ENCODE results near the gene PDK2. TPM values are rescaled to one million over a fixed set of nuclear protein-coding genes. Genes with fewer than 3 reads are reported as not detected.

PDK2 gene
- total and polyA plus RNA-seq, 10 of the 15 experiments (the other 5 are each of a cell fraction or from before 2014, with no cell fraction given): 0.98 to 22.6 (median 12.3) TPM

- peaks cover 6 to 7% of the 10 kb centered on the region in 2 experiments; a peak in 3 of 4 replicates for H3K27me3 ChIP-seq (replicated peaks in 1 of 2; ENCODE audit: control insufficient read depth in 2 of 2, insufficient read depth in 2 of 2, low read length in 1 of 2)
- in situ Hi-C loops (cut with MboI) (no loop called here), intact Hi-C loops (cut with micrococcal nuclease; ENCODE audit: unreplicated experiment) (no loop called here)
- RAD21 ChIA-PET (ENCODE audit: unreplicated experiment): interaction anchor here (0.6 to 1.5 kb wide), 3 partner anchors 11 to 49 kb away, joined by 3 to 4 read pairs (median 3); partner anchors contain the start of gene SAMD14
- no peak overlapping the region for H3K4me2 ChIP-seq (ENCODE audit: control insufficient read depth, insufficient read depth)
- no TSS peak for BruUV-seq (replicated peaks)
- no peak for FAIRE-seq
- TF ChIP-seq, protein P1, sequence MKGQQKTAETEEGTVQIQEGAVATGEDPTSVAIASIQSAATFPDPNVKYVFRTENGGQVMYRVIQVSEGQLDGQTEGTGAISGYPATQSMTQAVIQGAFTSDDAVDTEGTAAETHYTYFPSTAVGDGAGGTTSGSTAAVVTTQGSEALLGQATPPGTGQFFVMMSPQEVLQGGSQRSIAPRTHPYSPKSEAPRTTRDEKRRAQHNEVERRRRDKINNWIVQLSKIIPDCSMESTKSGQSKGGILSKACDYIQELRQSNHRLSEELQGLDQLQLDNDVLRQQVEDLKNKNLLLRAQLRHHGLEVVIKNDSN (IDR thresholded peaks at IDR 0.05; ENCODE audit: borderline replicate concordance, extremely low read length, insufficient read depth, low read depth, low read length): peak; percentile 9
- TF ChIP-seq SP1 (IDR thresholded peaks at IDR 0.05; ENCODE audit: low read depth, low read length): no peak
- TF ChIP-seq POLR2A (IDR thresholded peaks at IDR 0.05; ENCODE audit: low read depth, low read length): no peak
- no peak for TF ChIP-seq NR2F1 (conservative IDR thresholded peaks at IDR 0.05)
- no peak for TF ChIP-seq PAX8 (IDR thresholded peaks at IDR 0.05)
- no peaks in the 10 kb centered on the region for H3K4me1 ChIP-seq (ENCODE audit: control insufficient read depth, insufficient read depth, low read length)
- no peaks in the 10 kb centered on the region for H3K79me2 ChIP-seq (ENCODE audit: control insufficient read depth, insufficient read depth, low read length)
- H3K9ac ChIP-seq (ENCODE audit: control insufficient read depth, insufficient read depth, low read length): no peak overlapping the region
- no peak for ATAC-seq
- SMC1A ChIA-PET (ENCODE audit: uncharacterized antibody, unreplicated experiment): interaction anchor here (1.1 to 1.9 kb wide), 5 partner anchors 20 to 78 kb away, joined by 3 to 6 read pairs (median 3); no protein-coding TSS in a partner anchor
- CTCF ChIA-PET: interaction anchor here (1.3 to 5.0 kb wide), 4 partner anchors 24 to 82 kb away, joined by 3 to 21 read pairs (median 5); partner anchors contain the start of gene PDK2
- no peak overlapping the region for H2AFZ ChIP-seq (ENCODE audit: control insufficient read depth, low read depth, low read length)
- H4K20me1 ChIP-seq (ENCODE audit: control insufficient read depth, insufficient read depth): no peaks in the 10 kb centered on the region
- no peak overlapping the region for H3K4me3 ChIP-seq
- H3K36me3 ChIP-seq (ENCODE audit: control insufficient read depth in 2 of 2, insufficient read depth in 2 of 2, low read length in 1 of 2): no peaks in the 10 kb centered on the region
- POLR2A ChIA-PET: interaction anchor here (1.1 kb wide), 1 partner anchor 45 kb away, joined by 3 read pairs; no protein-coding TSS in a partner anchor
- no peaks in the 10 kb centered on the region for H3K9me3 ChIP-seq (replicated peaks; ENCODE audit: control insufficient read depth, insufficient read depth, low read length)
- no peak for DNase-seq (ENCODE audit: low read depth, low spot score)
- H3K27ac ChIP-seq (ENCODE audit: control insufficient read depth, insufficient read depth): no peak overlapping the region
- WGBS (ENCODE audit: insufficient coverage, insufficient replicate concordance, low lambda C conversion rate, missing lambda C conversion rate): 48% methylated on average over 4 of the region's 4 CpGs
These were observed 23.7 kb downstream of the PDK2 start for GRCh38 chr17:50118828-50119218.
